PC-9 (cell line): Measurements from ENCODE around the gene LCN9. TPM values are rescaled to one million over a fixed set of nuclear protein-coding genes. Genes with fewer than 3 reads are reported as not detected.

Experiments used
- BruUV-seq: library from RNA; stranded (reverse); fragments of 400-500 nt; replicated peaks from 2 replicates; lab custom pipeline; 2021; lab: Mats Ljungman, UMichigan
- CTCF ChIA-PET: fragments of 300-600 bp; sonication (Branson Sonifier 250); formaldehyde crosslinking; loops from one replicate; lab custom pipeline; 2022; ENCODE audit warnings: antibody characterized with exemption; lab: Charles Lee
- POLR2A ChIA-PET: fragments of 300-600 bp; sonication (Branson Sonifier 250); formaldehyde crosslinking; loops from one replicate; lab custom pipeline; 2022; ENCODE audit warnings: antibody characterized with exemption; ENCODE audit not compliant: unreplicated experiment; lab: Charles Lee
- DNase-seq, 2 experiments: peaks; one replicate each; pipeline versions ENCODE4 v3.0.0 to v3.0.0-alpha.2; 2015 to 2022; ENCODE audit warnings: mixed read lengths in 1 of 2
- H2AFZ ChIP-seq: fragments of 200-600 bp; sonication (generic); 2 replicates; pipeline ENCODE4 v1.8.1; 2017; ENCODE audit warnings: antibody characterized with exemption
- H3F3A ChIP-seq: fragments of 200-600 bp; sonication (generic); 2 replicates; pipeline ENCODE4 v1.8.1; 2017; ENCODE audit warnings: antibody characterized with exemption, mild to moderate bottlenecking, low read depth; ENCODE audit not compliant: insufficient read depth
- H3K27ac ChIP-seq: fragments of 200-600 bp; sonication (generic); 2 replicates; pipeline ENCODE4 v1.6.1; 2016; ENCODE audit warnings: mixed run types
- H3K27me3 ChIP-seq: fragments of 200-600 bp; sonication (generic); 2 replicates; pipeline ENCODE4 v1.6.1; 2016; ENCODE audit warnings: low read depth, mixed run types; ENCODE audit not compliant: insufficient read depth
- H3K36me3 ChIP-seq: fragments of 200-600 bp; sonication (generic); 2 replicates; pipeline ENCODE4 v1.6.1; 2016; ENCODE audit warnings: low read depth, mixed run types
- H3K4me1 ChIP-seq: fragments of 200-600 bp; sonication (generic); replicated peaks from 2 replicates; pipeline ENCODE4 v1.6.1; 2016; ENCODE audit warnings: mixed run types; ENCODE audit not compliant: insufficient read depth
- H3K4me2 ChIP-seq: fragments of 200-600 bp; sonication (generic); 2 replicates; pipeline ENCODE4 v1.6.1; 2017; ENCODE audit warnings: mixed run types
- H3K4me3 ChIP-seq: fragments of 200-600 bp; sonication (generic); 2 replicates; pipeline ENCODE4 v1.6.1; 2016; ENCODE audit warnings: mixed run types
- H3K79me2 ChIP-seq: fragments of 200-600 bp; sonication (generic); 2 replicates; pipeline ENCODE4 v1.6.1; 2017; ENCODE audit warnings: low read depth, mixed run types
- H3K9me2 ChIP-seq: fragments of 200-600 bp; sonication (generic); 2 replicates; pipeline ENCODE4 v1.8.1; 2017; ENCODE audit warnings: mild to moderate bottlenecking; ENCODE audit not compliant: insufficient read depth
- H3K9me3 ChIP-seq: fragments of 200-600 bp; sonication (generic); 2 replicates; pipeline ENCODE4 v1.8.1; 2016; ENCODE audit warnings: low read depth; ENCODE audit not compliant: insufficient read depth
- H4K20me1 ChIP-seq: fragments of 200-600 bp; sonication (generic); 2 replicates; pipeline ENCODE4 v1.8.1; 2017; ENCODE audit not compliant: insufficient read depth
- EZH2 ChIP-seq: fragments of 200-600 bp; sonication (generic); IDR thresholded peaks from 2 replicates; pipeline ENCODE4 v1.8.0; 2017; ENCODE audit warnings: antibody characterized with exemption, low read depth
- intact Hi-C: fragments of 100-400 bp; cut with micrococcal nuclease; formaldehyde crosslinking; loops from one replicate; pipeline ENCODE4 v1.10.0; 2022; ENCODE audit not compliant: unreplicated experiment
- total RNA-seq: library from RNA; stranded (reverse); gene quantifications from 2 replicates; pipeline ENCODE4 v1.2.3, GENCODE V29; 2021
- TF ChIP-seq, protein P1 (sequence below): fragments of 200-600 bp; sonication (generic); conservative IDR thresholded peaks from 2 replicates; pipeline ENCODE4 v1.6.1; 2017; ENCODE audit warnings: mixed run types, antibody characterized with exemption, mild to moderate bottlenecking, moderate library complexity

The LCN9 gene
- total RNA-seq, 1 experiment from 2014 or later: not detected

DNA sequence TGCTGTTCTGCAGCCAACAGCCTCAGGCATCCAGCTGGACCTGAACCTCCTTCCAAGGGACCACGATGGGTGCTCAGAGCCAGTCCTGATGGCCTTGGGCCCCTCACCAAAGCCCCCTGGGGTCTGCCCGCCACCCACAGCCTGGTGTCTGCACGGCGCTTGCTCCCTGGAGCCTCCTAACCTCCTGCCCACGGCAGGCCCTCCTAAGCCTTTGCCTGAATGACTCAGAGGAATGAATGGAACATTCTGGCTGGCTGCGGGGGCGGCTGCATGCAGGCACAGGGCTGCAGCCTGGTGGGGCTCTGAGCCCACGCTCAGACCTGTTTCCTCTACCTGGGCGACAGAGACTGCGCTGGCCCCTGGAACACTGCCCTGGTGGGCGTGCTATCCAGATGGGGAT is 29.3 kb downstream of the LCN9 start:
- CTCF ChIA-PET: no interaction called here
- peaks cover 95% of the 10 kb centered on the region for H3K27me3 ChIP-seq
- TF ChIP-seq, protein P1, sequence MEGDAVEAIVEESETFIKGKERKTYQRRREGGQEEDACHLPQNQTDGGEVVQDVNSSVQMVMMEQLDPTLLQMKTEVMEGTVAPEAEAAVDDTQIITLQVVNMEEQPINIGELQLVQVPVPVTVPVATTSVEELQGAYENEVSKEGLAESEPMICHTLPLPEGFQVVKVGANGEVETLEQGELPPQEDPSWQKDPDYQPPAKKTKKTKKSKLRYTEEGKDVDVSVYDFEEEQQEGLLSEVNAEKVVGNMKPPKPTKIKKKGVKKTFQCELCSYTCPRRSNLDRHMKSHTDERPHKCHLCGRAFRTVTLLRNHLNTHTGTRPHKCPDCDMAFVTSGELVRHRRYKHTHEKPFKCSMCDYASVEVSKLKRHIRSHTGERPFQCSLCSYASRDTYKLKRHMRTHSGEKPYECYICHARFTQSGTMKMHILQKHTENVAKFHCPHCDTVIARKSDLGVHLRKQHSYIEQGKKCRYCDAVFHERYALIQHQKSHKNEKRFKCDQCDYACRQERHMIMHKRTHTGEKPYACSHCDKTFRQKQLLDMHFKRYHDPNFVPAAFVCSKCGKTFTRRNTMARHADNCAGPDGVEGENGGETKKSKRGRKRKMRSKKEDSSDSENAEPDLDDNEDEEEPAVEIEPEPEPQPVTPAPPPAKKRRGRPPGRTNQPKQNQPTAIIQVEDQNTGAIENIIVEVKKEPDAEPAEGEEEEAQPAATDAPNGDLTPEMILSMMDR: no peak
- no peak for TF ChIP-seq EZH2

DNA sequence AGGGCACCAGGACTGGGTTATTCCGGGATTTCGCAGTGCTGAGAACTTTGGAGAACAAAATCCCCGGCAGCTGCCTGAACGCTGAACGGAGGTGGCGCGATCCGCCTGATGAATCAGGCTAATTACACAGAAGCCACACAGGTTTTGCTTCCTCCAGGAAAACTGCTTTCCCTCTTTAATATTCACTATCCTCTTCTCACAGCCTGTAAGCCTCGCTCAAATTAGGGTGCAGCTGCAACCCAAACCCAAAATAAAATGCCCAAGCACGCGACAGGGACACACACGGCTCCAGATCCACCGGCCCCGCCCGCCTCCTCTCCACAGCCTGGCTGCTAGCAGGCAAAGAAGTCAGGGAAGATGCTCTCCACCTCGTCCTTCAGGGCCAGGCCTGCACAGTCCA is 30.2 kb downstream of the LCN9 start:
- Histone ChIP-seq H3K27ac (no peak overlapping the region), H3F3A (no peaks in the 10 kb centered on the region), H3K4me3 (no peak overlapping the region), H3K79me2 (no peaks in the 10 kb centered on the region), H4K20me1 (no peaks in the 10 kb centered on the region), H3K9me3 (no peaks in the 10 kb centered on the region), H3K4me1 (no peaks in the 10 kb centered on the region), H2AFZ (no peak overlapping the region), H3K36me3 (no peaks in the 10 kb centered on the region), H3K4me2 (no peak overlapping the region), H3K27me3 (peaks cover 95% of the 10 kb centered on the region), H3K9me2 (no peaks in the 10 kb centered on the region)
- ChIA-PET POLR2A (no interaction called here), CTCF (no interaction called here)
- TF ChIP-seq, protein P1: no peak
- TF ChIP-seq EZH2: 0 out of 2 replicates have a peak, but pooled peaks have one; percentile 51
- no peak for DNase-seq
- intact Hi-C loops: loop anchor here (5.0 kb wide), 1 partner anchor 461 kb away; no protein-coding TSS in a partner anchor
- no TSS peak for BruUV-seq

More for the DNA sequence above, 29.3 kb downstream of the LCN9 start:
- Histone ChIP-seq H3K9me2 (no peaks in the 10 kb centered on the region), H3K9me3 (no peaks in the 10 kb centered on the region), H3K79me2 (no peaks in the 10 kb centered on the region), H3F3A (no peaks in the 10 kb centered on the region), H3K4me2 (no peak overlapping the region), H3K4me3 (no peak overlapping the region), H3K27ac (no peak overlapping the region), H3K4me1 (no peaks in the 10 kb centered on the region), H2AFZ (no peak overlapping the region), H4K20me1 (no peaks in the 10 kb centered on the region), H3K36me3 (no peaks in the 10 kb centered on the region)
- no peak for DNase-seq
- no TSS peak for BruUV-seq
- intact Hi-C loops: loop anchor here (5.0 kb wide), 1 partner anchor 460 kb away; no protein-coding TSS in a partner anchor
- POLR2A ChIA-PET: no interaction called here

DNA sequence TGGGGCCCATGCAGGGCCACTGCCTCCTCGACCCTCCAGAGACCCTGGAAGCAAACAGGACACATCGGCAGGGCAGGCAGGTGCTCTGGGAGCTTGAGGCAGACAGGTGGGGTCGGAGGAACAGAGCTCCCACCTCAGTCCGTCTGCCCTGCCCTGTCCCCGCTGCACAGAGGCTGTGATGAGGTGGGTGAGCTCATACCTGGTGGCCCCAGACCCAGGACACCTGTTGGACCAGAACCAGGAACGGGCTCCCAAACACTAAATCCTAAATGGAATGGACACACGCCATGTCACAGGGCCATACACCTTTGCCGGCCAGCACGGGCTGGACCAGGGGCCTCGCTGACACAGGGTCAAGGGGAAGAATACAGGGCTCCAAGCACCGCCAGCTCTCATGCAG is 30.7 kb downstream of the LCN9 start:
- DNase-seq: no peak
- no peaks in the 10 kb centered on the region for H3F3A ChIP-seq
- no peaks in the 10 kb centered on the region for H4K20me1 ChIP-seq
- no peak overlapping the region for H2AFZ ChIP-seq
- H3K27me3 ChIP-seq: peaks cover 95% of the 10 kb centered on the region
- H3K4me3 ChIP-seq: no peak overlapping the region
- no peaks in the 10 kb centered on the region for H3K9me2 ChIP-seq
- no peaks in the 10 kb centered on the region for H3K79me2 ChIP-seq
- TF ChIP-seq, protein P1: no peak
- no peak for TF ChIP-seq EZH2
- no peaks in the 10 kb centered on the region for H3K36me3 ChIP-seq
- no peaks in the 10 kb centered on the region for H3K4me1 ChIP-seq
- no peak overlapping the region for H3K4me2 ChIP-seq
- ChIA-PET POLR2A (no interaction called here), CTCF (no interaction called here)
- no TSS peak for BruUV-seq
- H3K9me3 ChIP-seq: no peaks in the 10 kb centered on the region
- intact Hi-C loops: loop anchor here (5.0 kb wide), 1 partner anchor 461 kb away; no protein-coding TSS in a partner anchor
- H3K27ac ChIP-seq: no peak overlapping the region
